Ovary (tissue), 3 donors: ENCODE data around the gene CDH23.

ENCODE experiments used
- CTCF ChIP-seq, 3 donors: fragments of 450-650 bp in 2 of 3; fragments of 200-600 bp in 1 of 3; IDR thresholded peaks; one replicate each; pipeline versions ENCODE4 v1.5.1 to v1.8.0; 2016 to 2022; ENCODE audit warnings: antibody characterized with exemption in 3 of 3, mild to moderate bottlenecking in 1 of 3
- EP300 ChIP-seq: sonication (generic); formaldehyde crosslinking; IDR thresholded peaks from one replicate; pipeline ENCODE4 v1.6.1; 2017; ENCODE audit warnings: antibody characterized with exemption
- POLR2A ChIP-seq: fragments of 450-650 bp; IDR thresholded peaks from one replicate; pipeline ENCODE4 v1.6.1; 2017; ENCODE audit warnings: antibody characterized with exemption, mild to moderate bottlenecking, moderate library complexity
- donor health status: DM: no; HTN: no; CAD: no.

- TF ChIP-seq CTCF (IDR thresholded peaks at IDR 0.05) (no peak), POLR2A (no peak), EP300 (no peak)
Observed at GRCh38 chr10:71852355-71852937, 455.7 kb downstream of the CDH23 start.
